PC-9 (cell line): ENCODE results near the gene TNS1.

ENCODE experiments used
- CTCF ChIP-seq: fragments of 200-600 bp; sonication (generic); conservative IDR thresholded peaks from 2 replicates; pipeline ENCODE4 v1.6.1; 2017; ENCODE audit warnings: mixed run types, antibody characterized with exemption, mild to moderate bottlenecking, moderate library complexity
- EZH2 ChIP-seq: fragments of 200-600 bp; sonication (generic); IDR thresholded peaks from 2 replicates; pipeline ENCODE4 v1.8.0; 2017; ENCODE audit warnings: antibody characterized with exemption, low read depth

GRCh38 chr2:217934321-217935131 lies 68.3 kb downstream of the TNS1 start:
- no peak for TF ChIP-seq CTCF
- no peak for TF ChIP-seq EZH2
